ENCODE measurements around the gene GLRX3. TPM values are rescaled to one million over a fixed set of nuclear protein-coding genes. Genes with fewer than 3 reads are reported as not detected.
"Not testable (repeated sequence)": the region's sequence is repeated elsewhere in the genome, so short reads cannot be mapped to it uniquely, and the experiment has no call there.

GLRX3 gene
- polyA plus RNA-seq, 1 of the 3 experiments (the other 2 are of a cell fraction): 93.8 TPM

DNA sequence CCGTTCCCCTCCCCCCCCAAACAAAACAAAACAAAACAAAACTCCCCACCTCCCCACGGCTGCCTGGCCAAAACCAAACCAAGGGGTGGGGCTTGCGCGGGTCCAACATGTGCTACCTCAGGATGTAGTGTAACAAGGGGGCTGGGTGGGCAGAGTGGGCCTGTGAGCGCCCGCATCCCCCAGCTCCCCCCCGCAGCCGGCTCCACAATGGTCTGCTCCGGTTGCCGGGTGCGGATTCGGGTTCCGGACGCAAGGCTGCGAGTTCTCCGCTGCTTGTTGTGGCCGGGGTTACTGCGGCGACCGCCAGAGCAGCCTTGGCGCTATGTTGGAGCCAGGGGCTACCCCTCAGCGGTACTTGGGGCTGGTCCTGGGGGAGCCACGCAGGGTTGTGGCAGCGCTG lies 30.5 kb upstream of the GLRX3 start:
- H3K4me3 ChIP-seq (ENCODE audit: low read depth in 2 of 2, low read length in 1 of 2): no peak overlapping the region
- no peak for DNase-seq
- H3K27me3 ChIP-seq (ENCODE audit: insufficient read depth): no peaks in the 10 kb centered on the region
- CTCF ChIA-PET: interaction anchor here (1.1 to 2.0 kb wide), 2 partner anchors 22 to 137 kb away, joined by 3 to 4 read pairs; no protein-coding TSS in a partner anchor
- no peak overlapping the region for H3K27ac ChIP-seq (ENCODE audit: low read depth in 2 of 2, low read length in 1 of 2)
- peaks cover 4% of the 10 kb centered on the region for H3K79me2 ChIP-seq (ENCODE audit: insufficient read depth)
- H3K36me3 ChIP-seq (replicated peaks in 1 of 2; ENCODE audit: control insufficient read depth in 1 of 2, insufficient read depth in 2 of 2, low read length in 1 of 2): no peaks in the 10 kb centered on the region
- H3K4me1 ChIP-seq (ENCODE audit: control insufficient read depth in 1 of 2, insufficient read depth in 2 of 2, low read depth in 1 of 2, low read length in 1 of 2): peaks cover 0 to 12% of the 10 kb centered on the region in 2 experiments; a peak in 1 of 4 replicates
- TF ChIP-seq, protein P1, sequence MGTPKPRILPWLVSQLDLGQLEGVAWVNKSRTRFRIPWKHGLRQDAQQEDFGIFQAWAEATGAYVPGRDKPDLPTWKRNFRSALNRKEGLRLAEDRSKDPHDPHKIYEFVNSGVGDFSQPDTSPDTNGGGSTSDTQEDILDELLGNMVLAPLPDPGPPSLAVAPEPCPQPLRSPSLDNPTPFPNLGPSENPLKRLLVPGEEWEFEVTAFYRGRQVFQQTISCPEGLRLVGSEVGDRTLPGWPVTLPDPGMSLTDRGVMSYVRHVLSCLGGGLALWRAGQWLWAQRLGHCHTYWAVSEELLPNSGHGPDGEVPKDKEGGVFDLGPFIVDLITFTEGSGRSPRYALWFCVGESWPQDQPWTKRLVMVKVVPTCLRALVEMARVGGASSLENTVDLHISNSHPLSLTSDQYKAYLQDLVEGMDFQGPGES (IDR thresholded peaks at IDR 0.05; ENCODE audit: low read depth, low read length): no peak
- TF ChIP-seq FOSL2 (IDR thresholded peaks at IDR 0.05; ENCODE audit: borderline replicate concordance, low read depth) (no peak), ZBTB33 (IDR thresholded peaks at IDR 0.05; ENCODE audit: borderline replicate concordance, low read depth) (no peak), GATA2 (CRISPR knock-in tag; IDR thresholded peaks at IDR 0.05) (no peak), RAD21 (IDR thresholded peaks at IDR 0.05; ENCODE audit: low read length) (no peak), JUND (IDR thresholded peaks at IDR 0.05) (no peak), FOXJ3 (CRISPR knock-in tag; IDR thresholded peaks at IDR 0.05) (no peak), MXI1 (IDR thresholded peaks at IDR 0.05; ENCODE audit: low read depth, low read length) (no peak)
- no peak overlapping the region for H3K4me2 ChIP-seq
- no peaks in the 10 kb centered on the region for H4K20me1 ChIP-seq (ENCODE audit: insufficient read depth)
- H3F3A ChIP-seq (replicated peaks; ENCODE audit: insufficient read depth): peaks cover 4% of the 10 kb centered on the region
- POLR2A ChIA-PET: no interaction called here
- H2AFZ ChIP-seq (ENCODE audit: low read depth): no peak overlapping the region
- no peak overlapping the region for H3K9ac ChIP-seq
- H3K9me2 ChIP-seq: no peaks in the 10 kb centered on the region
- 93% methylated on average over 19 of the region's 24 CpGs for WGBS (ENCODE audit: low lambda C conversion rate)
- H3K9me3 ChIP-seq: no peaks in the 10 kb centered on the region

DNA sequence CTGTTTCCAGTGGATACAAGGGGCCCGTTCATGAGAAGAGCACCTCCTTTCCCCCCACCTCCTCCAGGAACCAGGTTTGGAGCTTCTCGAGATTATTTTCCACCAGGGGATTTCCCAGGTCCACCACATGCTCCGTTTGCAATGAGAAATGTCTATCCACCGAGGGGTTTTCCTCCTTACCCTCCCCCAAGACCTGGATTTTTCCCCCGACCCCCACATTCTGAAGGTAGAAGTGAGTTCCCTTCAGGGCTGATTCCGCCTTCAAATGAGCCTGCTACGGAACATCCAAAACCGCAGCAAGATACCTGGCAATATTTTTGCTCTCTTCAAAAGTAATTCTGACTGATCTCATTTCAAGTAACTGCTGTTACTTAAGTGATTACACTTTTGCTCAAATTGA lies 28.0 kb upstream of the GLRX3 start:
- H3K9me3 ChIP-seq; H3F3A ChIP-seq (replicated peaks; ENCODE audit: insufficient read depth); H3K27me3 ChIP-seq (ENCODE audit: insufficient read depth); H3K9me2 ChIP-seq; H4K20me1 ChIP-seq (ENCODE audit: insufficient read depth); DNase-seq; H3K4me2 ChIP-seq; POLR2A ChIA-PET; H3K36me3 ChIP-seq (replicated peaks in 1 of 2; ENCODE audit: control insufficient read depth in 1 of 2, insufficient read depth in 2 of 2, low read length in 1 of 2); H3K9ac ChIP-seq; H3K4me3 ChIP-seq (ENCODE audit: low read depth in 2 of 2, low read length in 1 of 2); H3K27ac ChIP-seq (ENCODE audit: low read depth in 2 of 2, low read length in 1 of 2); H2AFZ ChIP-seq (ENCODE audit: low read depth): not testable (repeated sequence)
- CTCF ChIA-PET: interaction anchor here (2.0 kb wide), 1 partner anchor 45 kb away, joined by 4 read pairs; no protein-coding TSS in a partner anchor
- WGBS (ENCODE audit: low lambda C conversion rate): 84% methylated on average over 8 of the region's 8 CpGs
- H3K4me1 ChIP-seq (ENCODE audit: control insufficient read depth in 1 of 2, insufficient read depth in 2 of 2, low read depth in 1 of 2, low read length in 1 of 2): peaks cover 3 to 12% of the 10 kb centered on the region in 2 experiments; a peak in 1 of 4 replicates
- H3K79me2 ChIP-seq (ENCODE audit: insufficient read depth): peaks cover 13% of the 10 kb centered on the region
